HEK293 (cell line): Measurements from ENCODE around the gene ANKRD60.

ENCODE experiments used
- CTCF ChIA-PET: fragments of 350-600 bp; formaldehyde crosslinking; extraction: SDS; loops from one replicate; lab custom pipeline; 2021; ENCODE audit warnings: antibody characterized with exemption; lab: Yijun Ruan, JAX
- POLR2A ChIA-PET: fragments of 300-600 bp; formaldehyde crosslinking; extraction: SDS; loops from one replicate; lab custom pipeline; 2020; ENCODE audit warnings: antibody characterized with exemption, inconsistent platforms; lab: Yijun Ruan, JAX
- H3K27ac ChIP-seq: fragments of 200-500 bp; sonication (Bioruptor generic); 2 replicates; pipeline ENCODE4 v1.5.1; 2014; ENCODE audit warnings: low read depth, low read length, control low read depth, inconsistent platforms; ENCODE audit errors: extremely low read depth
- H3K36me3 ChIP-seq, 2 experiments: fragments of 200-500 bp in 1 of 2; sonication (Bioruptor generic) in 1 of 2; 1 replicate in 1 of 2; 2 replicates in 1 of 2; pipeline ENCODE4 v1.5.1; 2014 to 2017; ENCODE audit warnings: inconsistent platforms in 2 of 2, low read length in 2 of 2; ENCODE audit not compliant: control insufficient read depth in 2 of 2, insufficient read depth in 1 of 2
- H3K4me1 ChIP-seq: fragments of 200-500 bp; sonication (Bioruptor generic); 2 replicates; pipeline ENCODE4 v1.5.1; 2014; ENCODE audit warnings: mild to moderate bottlenecking, low read length, inconsistent platforms; ENCODE audit not compliant: control insufficient read depth, insufficient read depth
- H3K4me3 ChIP-seq: 2 replicates; pipeline ENCODE4 v1.5.1; 2011; ENCODE audit warnings: low read depth, mild to moderate bottlenecking, control low read depth, low read length, moderate library complexity
- H3K9me3 ChIP-seq: fragments of 200-500 bp; sonication (Bioruptor generic); 2 replicates; pipeline ENCODE4 v1.5.1; 2014; ENCODE audit warnings: low read depth, low read length, inconsistent platforms; ENCODE audit not compliant: control insufficient read depth, insufficient read depth
- HOXC10 ChIP-seq: sonication (generic); formaldehyde crosslinking; IDR thresholded peaks from 2 replicates; pipeline ENCODE4 v1.8.1; 2023; ENCODE audit warnings: mild to moderate bottlenecking, missing genetic modification reagents
- KLF7 ChIP-seq: fragments of 450-650 bp; formaldehyde crosslinking; IDR thresholded peaks from 2 replicates; pipeline ENCODE4 v1.5.1; 2016; ENCODE audit warnings: missing biosample characterization, missing genetic modification characterization, borderline replicate concordance
- ZBTB8A ChIP-seq: fragments of 450-650 bp; formaldehyde crosslinking; IDR thresholded peaks from 2 replicates; pipeline ENCODE4 v1.5.1; 2016; ENCODE audit warnings: missing biosample characterization, missing genetic modification characterization
- ZFHX2 ChIP-seq: fragments of 450-650 bp; formaldehyde crosslinking; conservative IDR thresholded peaks from 2 replicates; pipeline ENCODE4 v1.5.1; 2016; ENCODE audit warnings: missing biosample characterization, missing genetic modification characterization
- ZFP69B ChIP-seq: fragments of 450-650 bp; formaldehyde crosslinking; IDR thresholded peaks from 2 replicates; pipeline ENCODE4 v1.5.1; 2016; ENCODE audit warnings: missing biosample characterization, missing genetic modification characterization
- ZNF155 ChIP-seq: fragments of 450-650 bp; formaldehyde crosslinking; IDR thresholded peaks from 2 replicates; pipeline ENCODE4 v1.5.1; 2016; ENCODE audit warnings: missing biosample characterization, missing genetic modification characterization
- ZNF169 ChIP-seq: fragments of 450-650 bp; formaldehyde crosslinking; IDR thresholded peaks from 2 replicates; pipeline ENCODE4 v1.5.1; 2016; ENCODE audit warnings: missing biosample characterization, missing genetic modification characterization
- ZNF19 ChIP-seq: fragments of 450-650 bp; formaldehyde crosslinking; IDR thresholded peaks from 2 replicates; pipeline ENCODE4; 2016; ENCODE audit warnings: missing biosample characterization, missing genetic modification characterization, low read depth
- ZNF394 ChIP-seq: fragments of 450-650 bp; formaldehyde crosslinking; IDR thresholded peaks from 2 replicates; pipeline ENCODE4 v1.5.1; 2016; ENCODE audit warnings: missing biosample characterization, missing genetic modification characterization, mild to moderate bottlenecking, moderate library complexity, borderline replicate concordance
- ZNF514 ChIP-seq: fragments of 450-650 bp; formaldehyde crosslinking; IDR thresholded peaks from 2 replicates; pipeline ENCODE4 v1.5.1; 2016; ENCODE audit warnings: missing biosample characterization, missing genetic modification characterization
- ZNF529 ChIP-seq: fragments of 450-650 bp; formaldehyde crosslinking; IDR thresholded peaks from 2 replicates; pipeline ENCODE4 v1.5.1; 2017; ENCODE audit warnings: missing genetic modification characterization, missing biosample characterization; ENCODE audit not compliant: insufficient replicate concordance
- ZNF555 ChIP-seq: fragments of 450-650 bp; formaldehyde crosslinking; conservative IDR thresholded peaks from 2 replicates; pipeline ENCODE4 v1.5.1; 2017; ENCODE audit warnings: missing biosample characterization, mild to moderate bottlenecking, missing genetic modification characterization, inconsistent platforms
- ZSCAN16 ChIP-seq: fragments of 450-650 bp; formaldehyde crosslinking; IDR thresholded peaks from 2 replicates; pipeline ENCODE4 v1.5.1; 2016; ENCODE audit warnings: missing biosample characterization, missing genetic modification characterization
- ZSCAN30 ChIP-seq: fragments of 450-650 bp; IDR thresholded peaks from 2 replicates; pipeline ENCODE4 v1.5.1; 2018; ENCODE audit warnings: missing biosample characterization, mild to moderate bottlenecking, missing genetic modification characterization, moderate library complexity
- TF ChIP-seq, protein P1 (sequence below): fragments of 450-650 bp; IDR thresholded peaks from 2 replicates; pipeline ENCODE4 v1.5.1; 2018; ENCODE audit warnings: missing biosample characterization, missing genetic modification characterization
- TF ChIP-seq, protein P2 (sequence below): fragments of 450-650 bp; formaldehyde crosslinking; IDR thresholded peaks from 2 replicates; pipeline ENCODE4 v1.5.1; 2016; ENCODE audit warnings: missing biosample characterization, missing genetic modification characterization, low read depth
- TF ChIP-seq, protein P3 (sequence below): fragments of 450-650 bp; formaldehyde crosslinking; IDR thresholded peaks from 2 replicates; pipeline ENCODE4 v1.5.1; 2016; ENCODE audit warnings: missing biosample characterization, missing genetic modification characterization

ANKRD60 gene

DNA sequence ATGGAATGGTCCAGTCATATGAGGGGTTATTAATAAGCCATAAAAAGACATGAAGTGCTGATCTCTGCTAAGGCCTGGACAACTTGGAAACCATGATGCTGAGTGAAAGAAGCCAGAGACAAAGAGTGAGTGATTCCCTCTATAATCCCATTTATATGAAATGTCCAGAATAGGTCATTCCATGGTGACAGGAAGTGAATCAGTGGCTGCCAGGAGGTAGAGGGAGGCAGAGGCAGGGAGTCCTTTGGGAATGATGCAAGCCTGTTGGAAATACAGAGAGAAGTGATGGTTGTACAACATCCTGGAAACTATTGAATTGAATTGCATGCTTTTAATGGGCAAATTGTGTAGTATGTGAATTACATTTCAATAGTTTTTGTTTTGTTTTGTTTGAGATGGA is 26.4 kb downstream of the ANKRD60 start:
- CTCF ChIA-PET, result interaction anchor here (1.1 to 2.3 kb wide), 3 partner anchors 8 to 605 kb away, joined by 4 to 11 read pairs (median 4); no protein-coding TSS in a partner anchor
- Histone ChIP-seq H3K4me1 (no peaks in the 10 kb centered on the region), H3K9me3 (no peaks in the 10 kb centered on the region), H3K27ac (no peak overlapping the region), H3K4me3 (no peak overlapping the region), H3K36me3 (no peaks in the 10 kb centered on the region)
- TF ChIP-seq ZNF394 (tag by site-specific recombination) (no peak), ZSCAN30 (tag by site-specific recombination) (no peak), ZSCAN16 (tag by site-specific recombination) (no peak), ZNF169 (no peak), HOXC10 (no peak)
- TF ChIP-seq, protein P1, sequence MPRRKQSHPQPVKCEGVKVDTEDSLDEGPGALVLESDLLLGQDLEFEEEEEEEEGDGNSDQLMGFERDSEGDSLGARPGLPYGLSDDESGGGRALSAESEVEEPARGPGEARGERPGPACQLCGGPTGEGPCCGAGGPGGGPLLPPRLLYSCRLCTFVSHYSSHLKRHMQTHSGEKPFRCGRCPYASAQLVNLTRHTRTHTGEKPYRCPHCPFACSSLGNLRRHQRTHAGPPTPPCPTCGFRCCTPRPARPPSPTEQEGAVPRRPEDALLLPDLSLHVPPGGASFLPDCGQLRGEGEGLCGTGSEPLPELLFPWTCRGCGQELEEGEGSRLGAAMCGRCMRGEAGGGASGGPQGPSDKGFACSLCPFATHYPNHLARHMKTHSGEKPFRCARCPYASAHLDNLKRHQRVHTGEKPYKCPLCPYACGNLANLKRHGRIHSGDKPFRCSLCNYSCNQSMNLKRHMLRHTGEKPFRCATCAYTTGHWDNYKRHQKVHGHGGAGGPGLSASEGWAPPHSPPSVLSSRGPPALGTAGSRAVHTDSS (tag by site-specific recombination), result no peak
- TF ChIP-seq, protein P2, sequence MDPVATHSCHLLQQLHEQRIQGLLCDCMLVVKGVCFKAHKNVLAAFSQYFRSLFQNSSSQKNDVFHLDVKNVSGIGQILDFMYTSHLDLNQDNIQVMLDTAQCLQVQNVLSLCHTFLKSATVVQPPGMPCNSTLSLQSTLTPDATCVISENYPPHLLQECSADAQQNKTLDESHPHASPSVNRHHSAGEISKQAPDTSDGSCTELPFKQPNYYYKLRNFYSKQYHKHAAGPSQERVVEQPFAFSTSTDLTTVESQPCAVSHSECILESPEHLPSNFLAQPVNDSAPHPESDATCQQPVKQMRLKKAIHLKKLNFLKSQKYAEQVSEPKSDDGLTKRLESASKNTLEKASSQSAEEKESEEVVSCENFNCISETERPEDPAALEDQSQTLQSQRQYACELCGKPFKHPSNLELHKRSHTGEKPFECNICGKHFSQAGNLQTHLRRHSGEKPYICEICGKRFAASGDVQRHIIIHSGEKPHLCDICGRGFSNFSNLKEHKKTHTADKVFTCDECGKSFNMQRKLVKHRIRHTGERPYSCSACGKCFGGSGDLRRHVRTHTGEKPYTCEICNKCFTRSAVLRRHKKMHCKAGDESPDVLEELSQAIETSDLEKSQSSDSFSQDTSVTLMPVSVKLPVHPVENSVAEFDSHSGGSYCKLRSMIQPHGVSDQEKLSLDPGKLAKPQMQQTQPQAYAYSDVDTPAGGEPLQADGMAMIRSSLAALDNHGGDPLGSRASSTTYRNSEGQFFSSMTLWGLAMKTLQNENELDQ, result no peak
- TF ChIP-seq, protein P3, sequence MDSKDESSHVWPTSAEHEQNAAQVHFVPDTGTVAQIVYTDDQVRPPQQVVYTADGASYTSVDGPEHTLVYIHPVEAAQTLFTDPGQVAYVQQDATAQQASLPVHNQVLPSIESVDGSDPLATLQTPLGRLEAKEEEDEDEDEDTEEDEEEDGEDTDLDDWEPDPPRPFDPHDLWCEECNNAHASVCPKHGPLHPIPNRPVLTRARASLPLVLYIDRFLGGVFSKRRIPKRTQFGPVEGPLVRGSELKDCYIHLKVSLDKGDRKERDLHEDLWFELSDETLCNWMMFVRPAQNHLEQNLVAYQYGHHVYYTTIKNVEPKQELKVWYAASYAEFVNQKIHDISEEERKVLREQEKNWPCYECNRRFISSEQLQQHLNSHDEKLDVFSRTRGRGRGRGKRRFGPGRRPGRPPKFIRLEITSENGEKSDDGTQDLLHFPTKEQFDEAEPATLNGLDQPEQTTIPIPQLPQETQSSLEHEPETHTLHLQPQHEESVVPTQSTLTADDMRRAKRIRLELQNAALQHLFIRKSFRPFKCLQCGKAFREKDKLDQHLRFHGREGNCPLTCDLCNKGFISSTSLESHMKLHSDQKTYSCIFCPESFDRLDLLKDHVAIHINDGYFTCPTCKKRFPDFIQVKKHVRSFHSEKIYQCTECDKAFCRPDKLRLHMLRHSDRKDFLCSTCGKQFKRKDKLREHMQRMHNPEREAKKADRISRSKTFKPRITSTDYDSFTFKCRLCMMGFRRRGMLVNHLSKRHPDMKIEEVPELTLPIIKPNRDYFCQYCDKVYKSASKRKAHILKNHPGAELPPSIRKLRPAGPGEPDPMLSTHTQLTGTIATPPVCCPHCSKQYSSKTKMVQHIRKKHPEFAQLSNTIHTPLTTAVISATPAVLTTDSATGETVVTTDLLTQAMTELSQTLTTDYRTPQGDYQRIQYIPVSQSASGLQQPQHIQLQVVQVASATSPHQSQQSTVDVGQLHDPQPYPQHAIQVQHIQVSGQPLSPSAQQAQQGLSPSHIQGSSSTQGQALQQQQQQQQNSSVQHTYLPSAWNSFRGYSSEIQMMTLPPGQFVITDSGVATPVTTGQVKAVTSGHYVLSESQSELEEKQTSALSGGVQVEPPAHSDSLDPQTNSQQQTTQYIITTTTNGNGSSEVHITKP, result 0 out of 2 replicates have a peak, but pooled peaks have one; percentile 16
- POLR2A ChIA-PET, result no interaction called here

DNA sequence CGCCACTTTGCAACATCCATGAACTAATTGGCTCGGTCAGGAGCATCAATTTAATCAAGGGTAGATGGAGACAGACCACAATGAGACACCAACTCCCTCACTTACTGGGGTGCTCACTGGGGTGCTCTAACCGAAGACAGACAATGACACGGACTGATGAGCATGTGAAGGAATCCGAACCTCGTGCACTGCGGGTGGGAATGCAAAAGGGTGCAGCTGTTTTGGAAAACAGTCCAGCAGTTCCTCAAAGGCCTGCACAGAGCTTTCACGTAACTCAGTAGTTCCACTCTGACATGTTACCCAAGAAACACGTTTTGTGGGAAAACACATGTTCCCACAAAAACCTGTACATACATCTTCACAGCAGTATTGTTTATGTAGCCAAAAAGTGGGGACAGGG is 26.8 kb downstream of the ANKRD60 start:
- TF ChIP-seq ZNF19 (tag by site-specific recombination), result no peak
- no peak for TF ChIP-seq ZNF155
- TF ChIP-seq ZNF529 (tag by site-specific recombination), result no peak
- TF ChIP-seq ZFHX2 (tag by site-specific recombination), result no peak
- no peak for TF ChIP-seq HOXC10
- no peak for TF ChIP-seq KLF7
- no peak for TF ChIP-seq ZBTB8A (tag by site-specific recombination)
- no peak for TF ChIP-seq ZFP69B (tag by site-specific recombination)
- no peak for TF ChIP-seq ZNF555 (tag by site-specific recombination)
- TF ChIP-seq ZNF514 (tag by site-specific recombination), result no peak
- ChIA-PET POLR2A (no interaction called here), CTCF (interaction anchor here (0.6 to 2.3 kb wide), 3 partner anchors 8 to 605 kb away, joined by 3 to 11 read pairs (median 4); no protein-coding TSS in a partner anchor)

More for the DNA sequence above, 26.8 kb downstream of the ANKRD60 start:
- no peaks in the 10 kb centered on the region for H3K4me1 ChIP-seq
- no peaks in the 10 kb centered on the region for H3K9me3 ChIP-seq
- H3K36me3 ChIP-seq, result no peaks in the 10 kb centered on the region
- H3K4me3 ChIP-seq, result no peak overlapping the region
- H3K27ac ChIP-seq, result no peak overlapping the region
